Naive thymus-derived CD4-positive, alpha-beta T cell (primary cell): ENCODE measurements around the gene COX6A1. TPM values are rescaled to one million over a fixed set of nuclear protein-coding genes. Genes with fewer than 3 reads are reported as not detected.

Experiments used
- ATAC-seq: fragments of 150-1000 bp; cut with Tn5 transposase; 2 replicates; pipeline ENCODE4 v1.10.0; 2021; ENCODE audit warnings: mild to moderate bottlenecking, moderate library complexity
- CTCF ChIA-PET: fragments of 350-600 bp; sonication (Branson Sonifier 250); formaldehyde crosslinking; loops from one replicate; lab custom pipeline; 2021; ENCODE audit warnings: antibody characterized with exemption; lab: Charles Lee
- POLR2A ChIA-PET: fragments of 350-600 bp; sonication (Branson Sonifier 250); formaldehyde crosslinking; loops from one replicate; lab custom pipeline; 2021; ENCODE audit warnings: antibody characterized with exemption, inconsistent platforms; lab: Charles Lee
- DNase-seq, 9 donors: peaks; one replicate each; pipeline versions ENCODE4 v3.0.0 to v3.0.0-alpha.2; 2020 to 2022; ENCODE audit warnings: mixed read lengths in 1 of 9
- H3K27ac ChIP-seq: one replicate; pipeline ENCODE4 v1.7.0; 2013; ENCODE audit warnings: mild to moderate bottlenecking, low read depth, low read length, moderate library complexity
- H3K27me3 ChIP-seq, 2 donors: one replicate each; pipeline ENCODE4 v1.7.0; 2013; ENCODE audit warnings: low read length in 2 of 2, mild to moderate bottlenecking in 2 of 2, moderate library complexity in 2 of 2; ENCODE audit not compliant: control insufficient read depth in 2 of 2, insufficient read depth in 2 of 2
- H3K36me3 ChIP-seq, 3 experiments: 1 replicate in 2 of 3; 2 replicates in 1 of 3; pipeline ENCODE4 v1.7.0; 2013; ENCODE audit warnings: low read length in 3 of 3, mild to moderate bottlenecking in 3 of 3, moderate library complexity in 1 of 3; ENCODE audit not compliant: insufficient read depth in 3 of 3, control insufficient read depth in 2 of 3
- H3K4me1 ChIP-seq, 2 donors: one replicate each; pipeline ENCODE4 v1.7.0; 2013; ENCODE audit warnings: low read length in 2 of 2, mild to moderate bottlenecking in 2 of 2, moderate library complexity in 1 of 2; ENCODE audit not compliant: control insufficient read depth in 2 of 2, insufficient read depth in 2 of 2
- H3K4me3 ChIP-seq: 2 replicates; pipeline ENCODE4 v1.7.0; 2013; ENCODE audit warnings: mild to moderate bottlenecking, low read length
- H3K9me3 ChIP-seq, 3 experiments: 1 replicate in 2 of 3; 2 replicates in 1 of 3; pipeline ENCODE4 v1.7.0; 2013; ENCODE audit warnings: low read length in 3 of 3; ENCODE audit not compliant: control insufficient read depth in 2 of 3
- H3K27ac Mint-ChIP-seq, 9 donors: one replicate each; pipeline ENCODE4 v1.8.0; 2020 to 2022; ENCODE audit warnings: mixed read lengths in 9 of 9, mild to moderate bottlenecking in 8 of 9, moderate library complexity in 5 of 9, inconsistent platforms in 2 of 9
- H3K27me3 Mint-ChIP-seq, 5 donors: one replicate each; pipeline ENCODE4 v1.8.0; 2021 to 2022; ENCODE audit warnings: mixed read lengths in 5 of 5, mild to moderate bottlenecking in 1 of 5
- H3K36me3 Mint-ChIP-seq, 5 donors: one replicate each; pipeline ENCODE4 v1.8.0; 2020 to 2022; ENCODE audit warnings: mixed read lengths in 5 of 5, mild to moderate bottlenecking in 3 of 5, inconsistent platforms in 1 of 5
- H3K4me1 Mint-ChIP-seq, 7 donors: one replicate each; pipeline ENCODE4 v1.8.0; 2020 to 2022; ENCODE audit warnings: mixed read lengths in 7 of 7, mild to moderate bottlenecking in 3 of 7, inconsistent platforms in 1 of 7
- H3K4me3 Mint-ChIP-seq, 10 donors: one replicate each; pipeline ENCODE4 v1.8.0; 2020 to 2022; ENCODE audit warnings: mild to moderate bottlenecking in 10 of 10, mixed read lengths in 10 of 10, moderate library complexity in 6 of 10, inconsistent platforms in 2 of 10
- H3K9me3 Mint-ChIP-seq, 11 donors: one replicate each; pipeline ENCODE4 v1.8.0; 2020 to 2022; ENCODE audit warnings: mixed read lengths in 11 of 11, mild to moderate bottlenecking in 4 of 11, inconsistent platforms in 1 of 11, moderate library complexity in 1 of 11
- intact Hi-C, 2 donors: fragments of 100-400 bp; cut with micrococcal nuclease; formaldehyde crosslinking; loops; one replicate each; pipeline ENCODE4 v1.15.1; 2023
- polyA plus RNA-seq, 2 donors: library from polyadenylated mRNA; unstranded; fragments of 300-500 nt; fragmentation: Illumina TruSeq; gene quantifications; one replicate each; pipeline ENCODE4 v1.2.3, GENCODE V29; 2021
- total RNA-seq, 6 experiments: library from RNA in 5 of 6; stranded (reverse) in 5 of 6; gene quantifications; 1 replicate in 5 of 6; 2 replicates in 1 of 6; pipeline ENCODE4 v1.2.3 and lab custom pipeline; 2021 to 2026

COX6A1 gene
- total and polyA plus RNA-seq, 7 experiments from 2014 or later, result 118 to 782 (median 163) TPM

DNA sequence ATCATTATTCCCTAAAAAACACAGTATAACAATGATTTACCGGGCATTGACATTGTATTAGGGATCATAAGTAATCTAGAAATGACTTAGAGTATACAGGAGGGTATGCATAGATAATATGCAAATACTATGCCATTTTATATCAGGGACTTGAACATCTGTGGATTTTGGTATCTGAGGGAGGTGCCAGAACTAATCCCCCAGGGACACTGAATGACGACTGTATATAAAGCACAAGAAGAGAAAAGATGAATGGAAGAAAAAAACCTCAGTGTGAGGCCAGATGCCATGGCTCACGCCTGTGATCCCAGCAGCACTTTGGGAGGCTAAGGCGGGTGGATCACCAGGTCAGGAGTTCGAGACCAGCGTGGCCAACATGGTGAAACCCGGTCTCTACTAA lies 25.5 kb upstream of the COX6A1 start:
- ATAC-seq (no peak), DNase-seq (no peak)
- H3K27me3 Mint-ChIP-seq, result peaks cover 0 to 9% (median 5%) of the 10 kb centered on the region in 5 donors
- H3K27ac Mint-ChIP-seq, result no peak overlapping the region
- no peaks in the 10 kb centered on the region for H3K9me3 Mint-ChIP-seq
- H3K36me3 Mint-ChIP-seq, result no peaks in the 10 kb centered on the region
- POLR2A ChIA-PET, result no interaction called here
- no peak overlapping the region for H3K4me3 Mint-ChIP-seq
- Histone ChIP-seq H3K27me3 (no peaks in the 10 kb centered on the region), H3K9me3 (no peaks in the 10 kb centered on the region), H3K36me3 (no peaks in the 10 kb centered on the region), H3K27ac (no peak overlapping the region), H3K4me3 (no peak overlapping the region), H3K4me1 (no peaks in the 10 kb centered on the region)
- intact Hi-C loops, result no loop called here
- CTCF ChIA-PET, result no interaction called here
- no peaks in the 10 kb centered on the region for H3K4me1 Mint-ChIP-seq

DNA sequence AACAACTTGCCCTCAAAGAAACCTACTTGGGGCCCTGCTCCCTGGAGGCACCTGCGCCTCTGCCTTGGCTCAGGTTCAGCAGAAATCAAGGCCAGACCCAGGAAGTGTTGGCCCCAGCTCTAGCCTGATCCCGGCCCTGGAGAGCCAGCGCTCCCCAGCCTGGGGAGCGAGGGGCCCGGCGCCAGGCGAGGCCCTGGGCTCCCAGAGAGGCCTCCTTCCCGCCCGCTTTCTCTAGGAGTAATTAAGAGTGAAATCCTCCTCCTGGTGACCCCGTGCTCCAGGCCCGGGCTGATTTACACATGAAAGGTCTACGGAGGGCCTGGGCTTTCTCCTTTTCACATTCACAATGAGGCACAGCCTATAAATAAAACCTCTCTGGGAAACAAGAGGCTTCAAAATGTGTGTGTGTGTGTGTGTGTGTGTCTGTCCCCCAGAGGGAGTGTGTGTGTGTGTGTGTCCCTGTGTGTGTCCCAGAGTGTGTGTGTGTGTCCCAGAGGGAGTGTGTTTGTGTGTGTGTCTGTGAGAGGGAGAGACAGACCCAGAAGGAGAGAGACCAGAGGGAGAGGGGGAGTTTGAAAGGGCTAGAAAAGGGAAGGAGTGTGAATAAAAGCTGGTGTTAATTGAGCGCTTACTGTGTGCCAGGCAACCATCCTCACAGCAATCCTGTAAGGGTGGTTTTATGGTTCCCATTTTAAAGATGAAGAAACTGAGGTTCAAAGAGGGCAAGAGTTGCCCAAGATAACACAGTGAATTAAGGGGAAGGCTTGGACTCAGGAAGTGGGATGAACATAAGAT lies 23.8 kb upstream of the COX6A1 start:
- intact Hi-C loops, result no loop called here
- Histone ChIP-seq H3K36me3 (no peaks in the 10 kb centered on the region), H3K27ac (no peak overlapping the region), H3K9me3 (no peaks in the 10 kb centered on the region), H3K4me3 (no peak overlapping the region), H3K4me1 (no peaks in the 10 kb centered on the region), H3K27me3 (no peaks in the 10 kb centered on the region)
- no peak for ATAC-seq
- no peaks in the 10 kb centered on the region for H3K4me1 Mint-ChIP-seq
- H3K27me3 Mint-ChIP-seq, result peaks cover 0 to 12% (median 5%) of the 10 kb centered on the region in 5 donors
- H3K36me3 Mint-ChIP-seq, result no peaks in the 10 kb centered on the region
- no peak for DNase-seq
- CTCF ChIA-PET, result no interaction called here
- peak overlapping the region in 1 of 9 donors; percentile 36 for H3K27ac Mint-ChIP-seq
- no peaks in the 10 kb centered on the region for H3K9me3 Mint-ChIP-seq
- no peak overlapping the region for H3K4me3 Mint-ChIP-seq
- POLR2A ChIA-PET, result no interaction called here

DNA sequence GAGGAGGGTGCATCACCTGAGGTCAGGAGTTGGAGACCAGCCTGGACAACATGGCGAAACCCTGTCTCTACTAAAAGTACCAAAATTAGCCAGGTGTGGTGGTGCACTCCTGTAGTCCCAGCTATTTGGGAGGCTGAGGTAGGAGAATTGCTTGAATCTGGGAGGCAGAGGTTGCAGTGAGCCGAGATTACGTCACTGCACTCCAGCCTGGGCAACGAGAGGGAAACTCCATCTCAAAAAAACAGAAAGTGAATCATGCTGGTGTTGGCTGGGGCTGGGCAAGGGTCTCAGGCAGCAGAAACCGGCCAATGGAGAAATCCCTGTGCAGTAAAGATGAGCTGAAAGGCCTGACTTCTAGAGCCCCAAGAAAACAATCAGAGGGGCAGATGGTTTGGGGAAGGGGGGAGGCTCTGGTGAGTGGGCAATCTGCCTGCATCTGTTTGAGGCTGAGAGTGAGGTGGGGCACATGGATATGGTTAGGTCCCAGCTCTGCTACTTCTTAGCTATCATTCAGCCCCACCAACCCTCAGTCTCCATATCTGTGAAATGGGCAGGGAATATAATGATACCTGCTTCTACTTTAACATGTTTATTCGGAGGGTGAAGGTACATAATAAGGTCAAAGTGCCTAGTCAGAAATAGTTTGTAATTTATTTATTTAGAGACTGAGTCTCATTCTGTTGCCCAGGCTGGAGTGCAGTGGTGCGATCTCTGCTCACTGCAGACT lies 21.3 kb upstream of the COX6A1 start:
- Mint-ChIP-seq H3K27ac (no peak overlapping the region), H3K9me3 (no peaks in the 10 kb centered on the region), H3K36me3 (no peaks in the 10 kb centered on the region), H3K4me1 (peaks cover 0 to 2% (median 0%) of the 10 kb centered on the region in 7 donors), H3K27me3 (peaks cover 0 to 12% (median 5%) of the 10 kb centered on the region in 5 donors), H3K4me3 (no peak overlapping the region)
- CTCF ChIA-PET, result no interaction called here
- no peaks in the 10 kb centered on the region for H3K9me3 ChIP-seq
- H3K4me1 ChIP-seq, result no peaks in the 10 kb centered on the region
- no peak overlapping the region for H3K27ac ChIP-seq
- POLR2A ChIA-PET, result interaction anchor here (1.0 kb wide), 1 partner anchor 13 kb away, joined by 3 read pairs; no protein-coding TSS in a partner anchor
- no peaks in the 10 kb centered on the region for H3K27me3 ChIP-seq
- intact Hi-C loops, result no loop called here
- DNase-seq (no peak), ATAC-seq (no peak)
- H3K4me3 ChIP-seq, result no peak overlapping the region
- no peaks in the 10 kb centered on the region for H3K36me3 ChIP-seq

DNA sequence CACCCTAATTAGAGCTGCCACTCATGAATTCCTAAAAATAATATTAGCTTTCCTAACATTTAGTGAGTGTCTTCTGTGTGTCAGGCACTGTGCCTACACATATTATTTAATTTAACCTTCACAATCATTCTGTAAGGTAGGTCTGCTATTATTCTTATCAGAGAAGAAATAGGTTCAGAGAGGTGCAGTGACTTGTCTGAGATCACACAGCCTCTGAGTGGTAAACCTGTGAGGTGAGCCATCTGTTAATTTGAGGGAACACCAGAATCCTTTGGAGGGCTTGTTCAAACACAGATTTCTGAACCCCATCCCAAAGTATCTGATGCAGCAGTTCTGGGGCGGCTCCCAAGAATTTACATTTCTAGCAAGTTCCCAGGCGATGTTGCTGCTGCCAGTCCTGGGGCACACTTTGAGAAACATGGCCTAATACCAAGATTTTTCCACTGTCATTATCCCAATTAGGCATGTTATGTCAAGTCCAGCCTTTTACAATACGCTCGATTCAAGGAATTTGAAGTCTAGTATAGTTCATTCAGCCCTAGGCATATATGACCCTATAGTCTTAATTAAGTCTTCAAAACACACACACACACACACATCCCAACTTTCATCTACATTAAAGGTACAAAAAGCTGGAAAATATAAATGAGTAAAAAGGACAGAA lies 19.9 kb upstream of the COX6A1 start:
- no peak overlapping the region for H3K27ac Mint-ChIP-seq
- no peak for ATAC-seq

DNA sequence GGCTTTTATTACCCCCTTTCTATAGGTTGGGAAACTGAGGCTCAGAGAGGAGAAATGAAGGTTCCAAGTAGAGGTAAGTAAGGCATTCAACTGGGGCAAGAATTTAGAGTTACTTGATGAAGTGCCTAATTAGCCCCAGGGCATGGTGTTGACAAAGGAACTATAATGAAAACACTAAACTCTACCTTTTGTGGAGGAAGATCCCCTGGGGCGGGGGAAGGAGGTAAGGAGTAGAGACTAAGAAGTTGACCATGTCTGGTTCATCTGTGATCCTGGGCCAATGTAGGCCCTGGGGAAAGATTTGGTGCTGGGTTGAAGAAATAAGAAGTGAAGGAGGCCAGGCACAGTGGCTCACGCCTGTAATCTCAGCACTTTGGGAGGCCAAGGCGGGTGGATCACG lies 16.2 kb upstream of the COX6A1 start:
- Histone ChIP-seq H3K27me3 (no peaks in the 10 kb centered on the region), H3K27ac (no peak overlapping the region), H3K9me3 (no peaks in the 10 kb centered on the region), H3K36me3 (no peaks in the 10 kb centered on the region), H3K4me1 (no peaks in the 10 kb centered on the region), H3K4me3 (no peak overlapping the region)
- peaks cover 0 to 4% (median 3%) of the 10 kb centered on the region in 5 donors for H3K27me3 Mint-ChIP-seq
- POLR2A ChIA-PET, result interaction anchor here (0.6 kb wide), 1 partner anchor 331 kb away, joined by 5 read pairs; no protein-coding TSS in a partner anchor
- H3K4me3 Mint-ChIP-seq, result no peak overlapping the region
- CTCF ChIA-PET, result no interaction called here
- no peaks in the 10 kb centered on the region for H3K9me3 Mint-ChIP-seq
- no peak for ATAC-seq
- H3K4me1 Mint-ChIP-seq, result peaks cover 0 to 6% (median 0%) of the 10 kb centered on the region in 7 donors
- no peaks in the 10 kb centered on the region for H3K36me3 Mint-ChIP-seq
- DNase-seq, result no peak
- intact Hi-C loops, result no loop called here
- no peak overlapping the region for H3K27ac Mint-ChIP-seq

More for the DNA sequence above, 19.9 kb upstream of the COX6A1 start:
- ChIA-PET POLR2A (no interaction called here), CTCF (interaction anchor here (0.7 kb wide), 1 partner anchor 247 kb away, joined by 3 read pairs; no protein-coding TSS in a partner anchor)
- no peaks in the 10 kb centered on the region for H3K9me3 Mint-ChIP-seq
- intact Hi-C loops, result no loop called here
- H3K27me3 Mint-ChIP-seq, result peaks cover 0 to 9% (median 0%) of the 10 kb centered on the region in 5 donors
- H3K4me3 Mint-ChIP-seq, result no peak overlapping the region
- Histone ChIP-seq H3K36me3 (no peaks in the 10 kb centered on the region), H3K27ac (no peak overlapping the region), H3K4me1 (no peaks in the 10 kb centered on the region), H3K4me3 (no peak overlapping the region), H3K27me3 (no peaks in the 10 kb centered on the region), H3K9me3 (no peaks in the 10 kb centered on the region)
- H3K4me1 Mint-ChIP-seq, result peaks cover 0 to 4% (median 0%) of the 10 kb centered on the region in 7 donors
- DNase-seq, result no peak
- no peaks in the 10 kb centered on the region for H3K36me3 Mint-ChIP-seq

DNA sequence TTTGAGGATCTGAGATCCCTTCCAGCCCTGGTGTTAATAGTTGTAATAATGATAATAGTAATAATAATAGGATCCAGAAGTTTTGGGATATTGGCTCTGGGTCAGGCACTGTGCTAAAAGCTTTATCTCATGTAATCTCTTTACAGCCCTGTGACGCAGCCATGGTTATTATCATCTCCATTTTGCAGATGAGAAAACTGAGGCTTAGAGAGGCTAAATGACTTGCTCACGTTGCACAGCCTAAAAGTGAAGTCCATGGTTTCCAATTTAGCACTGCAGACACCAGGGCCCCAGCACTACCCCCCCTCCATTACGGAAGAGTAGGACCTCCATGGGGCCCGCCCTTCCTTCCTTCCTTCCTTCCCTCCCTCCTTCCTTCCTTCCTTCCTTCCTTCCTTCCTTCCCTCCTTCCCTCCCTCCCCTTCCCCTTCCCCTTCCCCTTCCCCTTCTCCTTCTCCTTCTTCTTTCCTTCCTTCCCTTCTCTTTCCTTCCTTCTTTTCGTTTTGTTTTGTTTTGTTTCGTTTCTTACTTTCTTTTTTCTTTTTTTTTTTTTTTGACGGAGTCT lies 14.9 kb upstream of the COX6A1 start:
- no peaks in the 10 kb centered on the region for H3K36me3 Mint-ChIP-seq
- intact Hi-C loops, result no loop called here
- H3K27me3 Mint-ChIP-seq, result peaks cover 0 to 9% (median 0%) of the 10 kb centered on the region in 5 donors
- CTCF ChIA-PET, result interaction anchor here (0.9 kb wide), 1 partner anchor 37 kb away, joined by 4 read pairs; no protein-coding TSS in a partner anchor
- H3K4me3 Mint-ChIP-seq, result peak overlapping the region in 1 of 10 donors; percentile 13
- ATAC-seq, result no peak
- no peaks in the 10 kb centered on the region for H3K4me1 ChIP-seq
- H3K9me3 ChIP-seq, result no peaks in the 10 kb centered on the region
- POLR2A ChIA-PET, result no interaction called here
- H3K27ac ChIP-seq, result no peak overlapping the region
- H3K27ac Mint-ChIP-seq, result no peak overlapping the region
- no peaks in the 10 kb centered on the region for H3K36me3 ChIP-seq
- no peaks in the 10 kb centered on the region for H3K27me3 ChIP-seq
- no peak for DNase-seq
- H3K4me3 ChIP-seq, result no peak overlapping the region
- H3K4me1 Mint-ChIP-seq, result peaks cover 0 to 6% (median 0%) of the 10 kb centered on the region in 7 donors
- H3K9me3 Mint-ChIP-seq, result no peaks in the 10 kb centered on the region
